Activated CD8-positive, alpha-beta memory T cell treated with anti-CD3 and anti-CD28 coated beads for 4 hours (primary cell): ENCODE measurements around the gene ZNF695.
"Not testable (repeated sequence)": the region's sequence is repeated elsewhere in the genome, so short reads cannot be mapped to it uniquely, and the experiment has no call there.

Experiments
- DNase-seq, 2 donors: peaks; one replicate each; pipeline ENCODE4 v3.0.0-alpha.2; 2020; ENCODE audit warnings: low read depth in 2 of 2

ZNF695 gene

DNA sequence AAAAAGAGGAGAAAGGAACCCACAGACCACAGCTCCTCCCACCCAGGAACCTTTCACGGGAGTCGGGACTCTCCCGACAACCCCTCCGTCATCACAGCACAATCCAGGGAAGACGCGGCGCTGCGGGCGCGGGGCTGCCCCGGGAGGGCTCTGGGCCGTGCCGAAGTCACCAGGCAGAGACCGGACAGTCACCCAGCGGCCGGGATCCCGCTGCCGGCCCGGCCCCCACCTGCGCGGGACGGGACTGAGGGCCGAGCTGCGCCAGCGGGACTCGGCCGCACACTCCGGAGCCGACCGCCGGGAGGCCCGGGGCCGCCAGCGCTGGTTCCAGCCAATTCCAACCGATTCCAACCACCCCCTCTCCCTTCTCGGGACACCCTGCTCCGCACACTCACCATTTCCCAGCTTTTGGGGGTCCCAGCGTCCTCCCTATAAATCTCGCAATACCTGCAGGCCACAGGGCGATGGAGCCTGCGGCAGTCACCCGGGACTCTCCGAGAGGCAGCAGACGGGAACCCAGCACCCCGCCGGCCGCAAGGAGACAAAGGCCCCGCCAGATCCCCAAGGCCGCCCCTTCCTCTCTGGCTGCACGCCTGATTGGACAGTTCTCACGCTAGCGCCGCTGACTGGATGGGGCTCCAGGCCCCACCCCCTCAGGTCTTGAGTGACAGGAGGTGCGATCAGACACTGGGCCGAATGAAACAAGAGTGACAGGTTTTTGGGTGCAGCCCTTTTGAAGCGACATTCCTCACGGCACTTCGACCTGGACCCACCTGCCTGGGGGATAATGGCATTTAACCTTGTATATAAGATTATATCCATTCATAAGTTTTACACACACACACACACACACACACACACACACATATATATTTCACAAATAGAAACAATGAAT is at the start of gene ZNF695:
Gene ZNF695, minus strand, starts transcription at position 547 of the 895 bp plus-strand sequence. Its CDS starts 149 bp downstream, at position 398.
- DNase-seq: peak; percentile 3 to 13

DNA sequence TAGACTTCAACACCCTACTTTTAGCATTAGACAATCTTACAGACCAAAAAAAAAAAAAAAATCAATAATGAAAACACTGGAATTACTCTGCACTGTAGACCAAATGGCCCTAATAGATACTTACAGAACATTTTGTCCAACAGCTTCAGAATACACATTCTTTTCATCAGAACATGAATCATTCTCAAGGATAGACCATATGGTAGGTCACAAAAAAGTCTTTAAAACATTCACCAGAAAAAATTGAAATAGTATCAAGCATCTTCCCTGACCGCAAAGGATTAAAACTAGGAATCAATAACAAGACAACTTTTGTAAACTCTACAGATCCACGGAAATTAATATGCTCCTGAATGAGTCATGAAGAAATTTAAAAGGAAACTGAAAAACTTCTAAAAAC is 48.2 kb upstream of the ZNF695 start:
- DNase-seq: no peak

DNA sequence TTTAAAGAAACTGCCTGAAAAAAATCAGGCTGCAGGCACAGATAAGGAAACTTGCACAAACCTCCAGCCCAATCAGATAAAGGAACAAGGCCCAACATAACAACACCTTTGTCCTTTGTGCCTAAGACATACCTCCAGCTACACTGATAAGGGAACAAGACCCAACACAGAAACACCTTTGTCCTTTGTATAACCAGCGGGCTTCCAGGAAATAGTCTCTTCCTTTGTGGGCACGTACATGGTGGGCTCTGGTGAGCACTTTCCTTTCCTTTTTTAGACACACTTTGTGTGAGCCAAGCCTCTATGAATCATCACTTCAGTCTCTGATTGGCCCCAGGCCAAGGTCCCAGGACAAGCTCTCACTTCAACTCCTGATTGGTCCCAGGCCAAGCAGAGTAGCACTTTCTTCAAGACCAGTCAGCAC is 47.1 kb upstream of the ZNF695 start:
- no peak for DNase-seq

DNA sequence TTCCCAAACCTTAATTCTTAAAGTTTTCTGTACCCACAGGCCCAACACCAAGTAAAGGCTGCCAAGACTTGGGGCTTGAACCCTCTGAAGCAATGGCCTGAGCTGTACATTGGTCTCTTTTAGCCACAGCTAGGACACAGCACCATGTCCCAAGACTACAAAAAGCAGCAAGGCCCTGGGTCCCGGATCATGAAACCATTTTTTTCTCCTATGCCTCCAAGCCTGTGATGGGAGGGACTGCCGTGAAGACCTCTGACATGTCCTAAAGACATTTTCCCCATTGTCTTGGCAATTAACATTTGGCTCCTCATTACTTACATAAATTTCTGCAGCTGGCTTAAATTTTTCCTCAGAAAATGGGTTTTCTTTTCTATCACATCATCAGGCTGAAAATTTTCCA is 39.8 kb upstream of the ZNF695 start:
- no peak for DNase-seq

DNA sequence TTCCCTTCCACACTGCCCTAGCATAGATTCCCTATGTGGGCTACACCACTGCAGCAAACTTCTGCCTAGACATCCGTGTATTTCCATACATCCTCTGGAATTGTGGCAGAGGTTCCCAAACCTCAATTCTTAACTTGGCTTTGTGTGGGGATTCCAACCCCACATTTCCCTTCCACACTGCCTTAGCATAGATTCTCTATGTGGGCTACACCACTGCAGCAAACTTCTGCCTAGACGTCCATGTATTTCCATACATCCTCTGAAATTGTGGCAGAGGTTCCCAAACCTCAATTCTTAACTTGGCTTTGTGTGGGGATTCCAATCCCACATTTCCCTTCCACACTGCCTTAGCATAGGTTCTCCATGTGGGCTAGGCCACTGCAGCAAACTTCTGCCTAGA is 39.4 kb upstream of the ZNF695 start:
- DNase-seq: no peak

DNA sequence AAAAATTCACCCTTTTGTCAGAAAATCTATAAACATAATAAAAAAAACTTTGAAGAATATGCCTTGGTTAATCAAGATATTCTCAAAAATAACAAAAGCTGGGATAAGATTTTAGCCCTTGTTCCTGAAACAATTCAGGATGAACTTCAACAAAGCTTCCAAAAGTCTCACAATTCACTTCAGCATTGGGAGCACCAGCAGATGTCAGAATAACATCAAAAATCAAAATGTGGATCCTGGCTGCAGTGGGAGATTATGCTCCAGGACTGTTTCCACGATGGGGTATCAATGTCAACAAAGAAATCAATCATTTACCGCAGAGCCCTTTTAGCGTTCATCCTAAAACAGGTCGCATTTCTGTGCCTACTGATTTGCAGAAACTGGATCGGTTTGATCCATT is 35.5 kb upstream of the ZNF695 start:
- DNase-seq: no peak

DNA sequence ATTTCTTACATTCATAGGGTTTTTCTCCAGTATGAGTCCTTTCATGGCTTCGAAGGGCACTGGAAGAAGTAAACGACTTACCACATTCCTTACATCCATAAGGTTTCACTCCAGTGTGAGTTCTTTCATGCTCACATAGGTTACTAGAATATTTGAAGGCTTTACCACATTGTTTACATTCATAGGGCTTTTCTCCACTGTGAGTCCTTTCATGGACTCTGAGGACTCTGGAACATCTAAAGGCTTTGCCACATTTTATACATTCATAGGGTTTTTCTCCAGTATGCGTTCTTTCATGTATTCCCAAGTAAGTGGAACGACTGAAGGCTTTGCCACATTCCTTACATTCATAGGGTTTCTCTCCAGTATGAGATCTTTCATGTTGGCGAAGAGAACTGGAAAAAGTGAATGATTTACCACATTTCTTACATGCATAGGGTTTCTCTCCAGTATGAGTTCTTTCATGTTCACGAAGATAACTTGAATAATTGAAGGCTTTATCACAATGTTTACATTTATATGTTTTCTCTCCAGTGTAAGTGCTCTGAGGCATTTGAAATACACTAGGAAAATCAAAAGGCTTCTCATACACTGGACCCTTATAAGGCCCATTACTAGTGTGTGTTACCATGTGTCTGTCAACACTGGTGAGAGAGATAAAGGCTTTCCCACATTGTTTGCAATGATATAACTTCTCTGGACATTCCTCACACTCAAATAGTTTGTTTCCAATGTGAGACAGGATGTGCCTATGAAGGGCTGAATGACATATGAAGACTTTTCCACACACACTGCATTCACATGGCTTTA is 29.9 kb upstream of the ZNF695 start:
- no peak for DNase-seq

DNA sequence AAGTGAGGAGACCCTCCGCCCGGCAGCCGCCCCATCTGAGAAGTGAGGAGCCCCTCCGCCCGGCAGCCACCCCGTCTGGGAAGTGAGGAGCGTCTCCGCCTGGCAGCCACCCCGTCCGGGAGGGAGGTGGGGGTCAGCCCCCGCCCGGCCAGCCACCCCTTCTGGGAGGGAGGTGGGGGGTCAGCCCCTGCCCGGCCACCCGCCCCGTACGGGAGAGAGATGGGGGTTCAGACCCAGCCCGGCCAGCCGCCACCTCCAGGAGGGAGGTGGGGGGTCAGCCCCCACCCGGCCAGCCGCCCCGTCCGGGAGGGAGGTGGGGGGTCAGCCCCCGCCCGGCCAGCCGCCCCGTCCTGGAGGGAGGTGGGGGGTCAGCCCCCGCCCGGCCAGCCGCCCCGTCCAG is 24.4 kb upstream of the ZNF695 start:
- DNase-seq: not testable (repeated sequence)

DNA sequence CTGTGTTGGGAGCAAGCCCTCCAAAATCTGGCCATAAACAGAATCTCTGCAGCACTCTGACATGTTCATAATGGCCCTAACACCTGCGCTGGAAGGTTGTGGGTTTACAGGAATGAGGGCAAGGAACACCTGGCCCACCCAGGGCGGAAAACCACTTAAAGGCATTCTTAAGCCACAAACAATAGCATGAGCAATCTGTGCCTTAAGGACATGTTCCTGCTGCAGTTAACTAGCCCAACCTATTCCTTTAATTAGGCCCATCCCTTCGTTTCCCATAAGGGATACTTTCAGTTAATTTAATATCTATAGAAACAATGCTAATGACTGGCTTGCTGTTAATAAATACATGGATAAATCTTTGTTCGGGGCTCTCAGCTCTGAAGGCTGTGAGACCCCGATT is 16.8 kb upstream of the ZNF695 start:
- not testable (repeated sequence) for DNase-seq

DNA sequence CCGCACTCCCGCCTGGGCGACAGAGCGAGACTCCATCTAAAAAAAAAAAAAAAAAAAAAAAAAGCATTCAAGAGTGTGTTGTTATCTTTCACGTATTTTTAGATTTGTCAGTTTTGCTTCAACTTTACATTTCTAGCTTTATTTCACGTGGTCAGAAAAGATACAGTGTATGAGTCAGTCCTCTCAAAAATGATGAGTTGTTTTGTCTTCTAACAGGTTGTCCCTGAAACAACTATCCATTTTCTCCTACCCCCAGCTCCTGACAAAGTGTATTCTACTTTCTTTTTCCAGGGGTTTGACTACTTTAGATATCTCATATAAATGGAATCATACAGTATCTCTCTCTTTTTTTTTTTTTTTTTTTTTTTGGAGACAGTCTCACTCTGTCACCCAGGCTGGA is 5.5 kb upstream of the ZNF695 start:
- no peak for DNase-seq

DNA sequence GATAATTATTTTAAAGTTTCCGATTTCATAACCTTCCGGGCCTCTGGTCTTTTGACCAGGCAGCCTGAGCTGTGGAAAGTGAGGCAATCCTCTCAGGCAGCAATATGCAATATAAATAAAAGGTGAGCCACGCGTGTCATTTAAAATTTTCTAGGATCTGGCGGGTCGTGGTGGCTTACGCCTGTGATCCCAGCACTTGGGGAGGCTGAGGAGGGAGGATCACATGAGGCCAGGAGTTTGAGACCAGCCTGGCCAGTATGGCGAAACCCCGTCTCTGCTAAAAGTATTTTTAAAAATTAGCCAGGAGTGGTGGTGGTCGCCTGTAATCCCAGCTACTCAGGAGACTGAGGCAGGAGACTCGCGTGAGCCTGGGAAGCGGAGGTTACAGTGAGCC is 546 bp upstream of the ZNF695 start:
- no peak for DNase-seq

DNA sequence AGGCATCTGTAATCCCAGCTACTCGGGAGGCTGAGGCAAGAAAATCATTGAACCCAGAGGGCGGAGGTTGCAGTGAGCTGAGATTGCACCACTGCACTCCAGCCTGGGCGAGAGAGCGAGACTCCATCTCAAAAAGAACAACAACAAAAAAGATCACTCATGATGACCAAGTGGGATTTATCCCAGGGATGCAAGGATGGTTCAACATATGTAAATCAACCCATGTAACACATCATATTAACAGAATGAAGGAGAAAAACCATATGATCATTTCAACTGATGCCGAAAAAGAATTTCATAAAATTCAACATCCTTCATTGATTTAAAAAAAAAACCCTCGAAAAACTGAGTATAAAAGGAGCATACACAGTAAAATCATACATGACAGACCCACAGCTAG is 3.8 kb downstream of the ZNF695 start:
- not testable (repeated sequence) for DNase-seq

DNA sequence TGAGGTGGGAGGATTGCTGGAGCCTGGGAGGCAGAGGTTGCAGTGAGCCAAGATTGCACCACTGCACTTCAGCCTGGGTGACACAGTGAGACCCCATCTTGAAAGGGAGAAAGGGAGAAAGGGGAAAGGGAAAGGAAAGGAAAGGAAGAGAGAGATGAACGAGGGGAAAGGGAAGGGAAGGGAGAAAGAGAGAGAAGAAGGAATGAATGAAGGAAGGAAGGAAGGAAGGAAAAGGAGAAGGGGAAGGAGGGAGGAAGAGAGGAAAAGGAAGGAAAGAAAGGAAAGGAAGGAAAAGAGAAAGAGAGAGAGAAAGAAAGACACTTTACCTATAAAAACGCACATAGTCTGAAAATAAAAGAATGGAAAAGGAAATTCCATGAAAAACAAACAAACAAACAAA is 18.0 kb downstream of the ZNF695 start:
- no peak for DNase-seq

DNA sequence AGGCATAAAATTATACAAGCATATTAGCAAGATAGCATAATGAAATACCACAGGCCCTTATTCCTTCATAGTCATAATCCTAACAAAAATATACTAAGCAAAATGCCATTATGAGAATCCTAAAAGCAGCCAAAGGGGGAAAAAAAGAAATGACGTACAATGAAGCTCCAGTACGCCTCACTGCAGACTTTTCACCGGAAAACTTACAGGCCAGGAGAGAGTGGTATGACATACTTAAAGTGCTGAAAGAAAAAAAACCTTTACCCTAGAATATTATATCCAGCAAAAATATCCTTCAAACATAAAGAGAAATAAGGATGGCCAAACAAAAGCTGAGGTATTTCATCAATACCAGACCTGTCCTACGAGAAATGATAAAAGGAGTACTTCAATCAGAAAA is 19.5 kb downstream of the ZNF695 start:
- DNase-seq: no peak

DNA sequence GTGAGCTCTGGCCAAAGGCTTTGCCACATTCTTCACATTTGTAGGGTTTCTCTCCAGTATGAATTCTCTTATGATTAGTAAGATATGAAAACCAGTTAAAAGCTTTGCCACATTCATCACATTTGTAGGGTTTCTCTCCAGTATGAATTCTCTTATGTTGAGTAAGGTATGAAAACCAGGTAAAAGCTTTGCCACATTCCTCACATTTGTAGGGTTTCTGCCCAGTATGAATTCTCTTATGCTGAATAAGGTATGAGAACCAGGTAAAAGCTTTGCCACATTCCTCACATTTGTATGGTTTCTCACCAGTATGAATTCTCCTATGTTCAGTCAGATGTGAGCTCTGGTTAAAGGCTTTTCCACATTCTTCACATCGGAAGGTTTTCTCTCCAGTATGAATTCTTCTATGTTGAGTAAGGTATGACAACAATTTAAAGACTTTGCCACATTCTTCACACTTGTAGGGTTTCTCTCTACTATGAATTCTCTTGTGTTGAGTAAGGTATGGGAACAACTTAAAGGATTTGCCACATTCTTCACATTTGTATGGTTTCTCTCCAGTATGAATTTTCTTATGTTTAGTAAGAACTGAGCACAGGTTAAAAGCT is 20.7 kb downstream of the ZNF695 start:
- no peak for DNase-seq

DNA sequence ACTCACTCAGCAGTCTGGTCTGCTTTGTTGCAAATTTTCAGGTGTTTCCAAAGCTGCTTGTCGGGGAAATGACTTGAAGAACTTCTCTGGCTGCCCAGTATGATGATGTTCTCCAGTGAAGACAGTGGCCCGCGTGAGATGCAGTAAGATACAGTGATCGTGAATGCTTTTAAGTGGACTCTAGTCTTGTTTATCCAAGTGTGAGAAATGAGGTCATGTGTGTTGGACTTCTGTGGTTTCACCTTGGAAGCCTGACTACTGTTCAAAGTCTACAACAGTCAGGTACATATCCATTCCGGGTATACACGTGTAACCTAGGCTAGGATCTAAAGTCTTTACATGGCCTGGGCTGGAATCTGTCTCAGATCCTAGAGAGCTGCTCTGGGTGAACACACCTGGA is 29.1 kb downstream of the ZNF695 start:
- DNase-seq: no peak

DNA sequence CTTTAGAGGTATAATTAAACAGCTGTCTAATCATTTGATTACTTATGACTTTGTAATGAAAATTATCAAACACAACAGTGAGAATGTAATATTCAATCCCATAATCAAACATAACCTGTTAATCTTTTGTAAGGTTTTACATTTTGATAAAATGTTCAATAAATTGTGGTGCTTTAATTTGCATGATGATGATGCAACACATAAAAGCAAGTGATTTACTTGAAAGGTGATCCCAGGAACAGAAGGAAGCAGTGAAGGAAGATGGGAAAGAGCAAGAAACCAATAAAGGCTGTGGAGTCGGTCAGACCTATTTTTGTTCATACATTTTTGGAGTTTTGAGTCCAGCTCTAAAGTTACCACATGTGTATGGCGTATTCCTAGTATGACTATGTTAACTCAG is 29.6 kb downstream of the ZNF695 start:
- DNase-seq: no peak

DNA sequence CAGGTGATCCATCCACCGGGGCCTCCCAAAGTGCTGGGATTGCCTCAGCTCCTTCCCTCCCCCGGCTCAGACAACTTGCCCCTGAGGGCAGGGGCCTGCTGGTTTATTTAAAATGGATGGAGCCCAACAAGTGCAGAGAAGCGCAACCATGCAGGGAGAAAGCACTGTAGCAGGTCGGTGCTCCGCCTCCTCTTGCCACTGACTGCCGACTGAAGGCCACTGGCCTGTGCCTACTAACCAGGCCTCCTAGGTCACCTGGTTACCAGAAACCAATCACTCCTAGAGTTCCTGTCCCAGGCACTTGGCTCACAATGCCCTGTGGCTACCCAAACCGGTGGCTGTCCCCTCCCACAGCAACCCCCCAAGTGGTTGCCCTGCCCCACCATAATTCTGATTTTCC is 35.9 kb downstream of the ZNF695 start:
- DNase-seq: no peak

DNA sequence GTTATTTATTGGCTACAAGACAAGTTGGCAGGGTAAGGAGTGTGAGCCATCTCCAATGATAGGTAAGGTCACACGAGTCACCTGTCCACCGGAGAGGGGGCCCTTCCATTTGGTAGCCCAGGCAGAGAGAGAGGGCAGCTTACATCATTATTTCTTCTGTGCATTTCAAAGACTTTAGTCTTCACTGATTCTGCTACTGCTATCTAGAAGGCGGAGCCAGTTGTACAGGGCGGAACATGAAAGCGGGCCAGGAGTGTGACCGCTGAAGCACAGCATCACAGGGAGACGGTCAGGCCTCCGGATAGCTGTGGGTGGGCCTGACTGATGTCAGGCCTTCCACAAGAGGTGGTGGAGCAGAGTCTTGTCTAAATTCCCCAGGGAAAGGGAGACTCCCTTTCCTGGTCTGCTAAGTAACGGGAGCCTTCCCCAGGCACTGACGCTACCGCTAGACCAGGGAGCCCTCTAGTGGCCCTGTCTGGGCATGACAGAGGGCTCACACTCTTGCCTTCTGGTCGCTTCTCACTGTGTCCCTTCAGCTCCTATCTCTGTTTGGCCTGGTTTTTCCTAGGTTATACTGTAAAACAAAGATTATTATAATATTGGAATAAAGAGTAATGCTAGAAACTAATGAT is 36.7 kb downstream of the ZNF695 start:
- DNase-seq: peak in 1 of 2 donors; percentile 14

DNA sequence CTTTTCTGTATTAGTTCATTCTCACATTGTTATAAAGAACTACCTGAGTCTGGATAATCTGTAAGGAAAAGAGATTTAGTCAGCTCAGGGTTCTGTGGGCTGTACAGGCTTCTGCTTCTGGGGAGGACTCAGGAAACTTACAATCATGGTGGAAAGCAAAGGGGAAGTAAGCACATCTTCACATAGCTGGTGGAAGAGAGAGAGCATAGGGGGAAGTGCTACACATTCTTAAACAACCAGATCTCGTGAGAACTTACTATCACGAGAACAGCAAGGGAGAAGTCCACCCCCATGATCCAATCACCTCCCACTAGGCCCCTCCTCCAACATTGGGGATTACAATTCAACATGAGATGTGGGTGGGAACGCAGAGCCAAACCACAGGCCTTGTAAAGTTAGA is 38.2 kb downstream of the ZNF695 start:
- DNase-seq: no peak

DNA sequence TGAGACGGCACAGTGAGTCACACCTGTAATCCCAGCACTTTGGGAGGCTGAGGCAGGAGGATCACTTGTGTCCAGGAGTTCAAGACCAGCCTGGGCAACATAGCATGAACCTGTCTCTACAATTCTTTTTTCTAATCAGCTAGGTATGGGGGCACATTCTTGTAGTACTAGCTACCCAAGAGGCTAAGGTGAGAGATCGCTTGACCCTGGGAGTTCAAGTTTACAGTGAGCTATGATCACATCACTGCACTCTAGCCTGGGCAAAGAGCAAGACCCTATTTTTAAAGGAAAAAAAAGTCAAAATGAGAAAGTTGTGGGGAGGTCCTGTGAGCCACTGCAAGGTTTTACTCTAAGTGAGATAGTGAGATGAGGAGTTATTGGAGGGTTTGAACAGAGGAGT is 41.4 kb downstream of the ZNF695 start:
- no peak for DNase-seq
